Suprapubic skin (tissue), 3 donors: ENCODE data around the gene RNF111.

Experiments used
- CTCF ChIP-seq, 2 donors: fragments of 200-600 bp in 1 of 2; fragments of 450-650 bp in 1 of 2; sonication (generic) in 1 of 2; IDR thresholded peaks; one replicate each; pipeline ENCODE4 v1.5.1; 2016 to 2019; ENCODE audit warnings: antibody characterized with exemption in 2 of 2, mild to moderate bottlenecking in 1 of 2, moderate library complexity in 1 of 2
- EP300 ChIP-seq: sonication (generic); formaldehyde crosslinking; IDR thresholded peaks from one replicate; pipeline ENCODE4 v1.6.1; 2017; ENCODE audit warnings: antibody characterized with exemption
- POLR2A ChIP-seq, 2 donors: fragments of 450-650 bp; IDR thresholded peaks; one replicate each; pipeline ENCODE4 v1.6.1; 2017; ENCODE audit warnings: antibody characterized with exemption in 2 of 2, mild to moderate bottlenecking in 2 of 2, moderate library complexity in 2 of 2

DNA sequence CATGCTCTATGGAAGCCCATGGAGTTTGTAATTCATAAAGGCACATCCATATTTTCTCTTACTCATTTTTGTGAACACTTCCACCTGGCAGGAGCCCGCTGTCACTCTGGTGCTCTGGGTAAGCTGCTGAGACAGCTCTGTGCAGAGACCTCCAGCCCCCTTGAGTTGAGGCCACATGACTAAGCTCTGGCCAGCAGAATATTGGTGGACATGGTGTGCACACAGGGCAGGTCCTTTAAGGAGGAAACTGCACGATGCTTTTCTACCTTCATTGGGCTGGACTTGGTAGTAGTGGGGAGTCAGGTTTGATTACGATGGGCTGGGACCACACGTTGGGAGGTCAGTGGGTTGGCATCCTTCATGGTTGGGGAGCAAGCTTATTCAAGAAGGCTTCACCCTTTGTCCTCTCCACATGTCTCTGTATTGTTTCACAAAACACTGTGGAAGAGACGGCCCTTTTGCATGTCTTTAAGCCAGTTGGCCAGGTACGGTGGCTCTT lies 146.5 kb downstream of the RNF111 start:
- TF ChIP-seq CTCF (IDR thresholded peaks at IDR 0.05) (no peak), EP300 (no peak), POLR2A (IDR thresholded peaks at IDR 0.05) (no peak)
